MM.1S (cell line): ENCODE data around the gene TSR2.

ENCODE experiments used
- DNase-seq: peaks from one replicate; pipeline ENCODE4 v3.0.0-alpha.2; 2015
- H2AFZ ChIP-seq: fragments of 300-600 bp; sonication (generic); 2 replicates; pipeline ENCODE4 v1.6.0; 2016; ENCODE audit warnings: antibody characterized with exemption, low read length
- H3F3A ChIP-seq: fragments of 300-600 bp; sonication (generic); 2 replicates; pipeline ENCODE4 v1.6.1; 2016; ENCODE audit warnings: mild to moderate bottlenecking, antibody characterized with exemption, low read length, moderate library complexity, mixed read lengths; ENCODE audit not compliant: insufficient read depth
- H3K27ac ChIP-seq: fragments of 300-600 bp; sonication (generic); 2 replicates; pipeline ENCODE4 v1.5.1; 2016; ENCODE audit warnings: mild to moderate bottlenecking, low read length
- H3K27me3 ChIP-seq: fragments of 300-600 bp; sonication (generic); replicated peaks from 2 replicates; pipeline ENCODE4 v1.6.0; 2016; ENCODE audit warnings: low read length; ENCODE audit not compliant: insufficient read depth
- H3K36me3 ChIP-seq: fragments of 300-600 bp; sonication (generic); replicated peaks from 2 replicates; pipeline ENCODE4 v1.6.1; 2016; ENCODE audit warnings: mild to moderate bottlenecking, low read length, mixed read lengths; ENCODE audit not compliant: insufficient read depth
- H3K4me1 ChIP-seq: fragments of 300-600 bp; sonication (generic); 2 replicates; pipeline ENCODE4 v1.6.1; 2016; ENCODE audit warnings: low read length, mixed read lengths
- H3K4me2 ChIP-seq: fragments of 300-600 bp; sonication (generic); 2 replicates; pipeline ENCODE4 v1.6.0; 2016; ENCODE audit warnings: low read depth, low read length
- H3K4me3 ChIP-seq: fragments of 300-600 bp; sonication (generic); 2 replicates; pipeline ENCODE4 v1.5.1; 2016; ENCODE audit warnings: low read length, mixed read lengths
- H3K79me2 ChIP-seq: fragments of 300-600 bp; sonication (generic); 2 replicates; pipeline ENCODE4 v1.6.1; 2016; ENCODE audit warnings: mixed run types, low read length, mixed read lengths
- H3K9ac ChIP-seq: fragments of 300-600 bp; sonication (generic); 2 replicates; pipeline ENCODE4 v1.6.1; 2016; ENCODE audit warnings: low read length, mixed read lengths
- H3K9me2 ChIP-seq: fragments of 300-600 bp; sonication (generic); replicated peaks from 2 replicates; pipeline ENCODE4 v1.6.1; 2016; ENCODE audit warnings: mild to moderate bottlenecking, low read length, mixed read lengths; ENCODE audit not compliant: insufficient read depth
- H3K9me3 ChIP-seq: fragments of 300-600 bp; sonication (generic); replicated peaks from 2 replicates; pipeline ENCODE4 v1.6.1; 2016; ENCODE audit warnings: mild to moderate bottlenecking, low read length, mixed read lengths; ENCODE audit not compliant: insufficient read depth
- H4K20me1 ChIP-seq: fragments of 300-600 bp; sonication (generic); 2 replicates; pipeline ENCODE4 v1.6.1; 2016; ENCODE audit warnings: mild to moderate bottlenecking, low read length, moderate library complexity, mixed read lengths; ENCODE audit not compliant: insufficient read depth
- EZH2 ChIP-seq: fragments of 300-600 bp; sonication (generic); optimal IDR thresholded peaks from 2 replicates; pipeline ENCODE3; 2017; ENCODE audit warnings: low read depth, mild to moderate bottlenecking, antibody characterized with exemption, low read length, mixed read lengths
- EZH2phosphoT487 ChIP-seq: fragments of 300-600 bp; sonication (generic); IDR thresholded peaks from 2 replicates; pipeline ENCODE4 v1.6.1; 2018; ENCODE audit warnings: antibody characterized with exemption, low read length
- TF ChIP-seq, protein P1 (sequence below): fragments of 300-600 bp; sonication (generic); IDR thresholded peaks from 2 replicates; pipeline ENCODE4 v1.5.1; 2016; ENCODE audit warnings: antibody characterized with exemption, low read length, mixed read lengths

The TSR2 gene

GRCh38 chrX:54427837-54428424, 12.3 kb upstream of the TSR2 start:
- Histone ChIP-seq H2AFZ (no peak overlapping the region), H3K9me3 (no peaks in the 10 kb centered on the region), H3K27me3 (no peaks in the 10 kb centered on the region), H3K9ac (no peak overlapping the region), H3K4me3 (no peak overlapping the region), H3K4me2 (no peak overlapping the region), H3K27ac (no peak overlapping the region), H3K4me1 (no peaks in the 10 kb centered on the region), H3F3A (no peaks in the 10 kb centered on the region), H3K36me3 (no peaks in the 10 kb centered on the region), H3K9me2 (no peaks in the 10 kb centered on the region), H3K79me2 (no peaks in the 10 kb centered on the region), H4K20me1 (no peaks in the 10 kb centered on the region)
- TF ChIP-seq EZH2 (no peak), EZH2phosphoT487 (no peak)
- TF ChIP-seq, protein P1, sequence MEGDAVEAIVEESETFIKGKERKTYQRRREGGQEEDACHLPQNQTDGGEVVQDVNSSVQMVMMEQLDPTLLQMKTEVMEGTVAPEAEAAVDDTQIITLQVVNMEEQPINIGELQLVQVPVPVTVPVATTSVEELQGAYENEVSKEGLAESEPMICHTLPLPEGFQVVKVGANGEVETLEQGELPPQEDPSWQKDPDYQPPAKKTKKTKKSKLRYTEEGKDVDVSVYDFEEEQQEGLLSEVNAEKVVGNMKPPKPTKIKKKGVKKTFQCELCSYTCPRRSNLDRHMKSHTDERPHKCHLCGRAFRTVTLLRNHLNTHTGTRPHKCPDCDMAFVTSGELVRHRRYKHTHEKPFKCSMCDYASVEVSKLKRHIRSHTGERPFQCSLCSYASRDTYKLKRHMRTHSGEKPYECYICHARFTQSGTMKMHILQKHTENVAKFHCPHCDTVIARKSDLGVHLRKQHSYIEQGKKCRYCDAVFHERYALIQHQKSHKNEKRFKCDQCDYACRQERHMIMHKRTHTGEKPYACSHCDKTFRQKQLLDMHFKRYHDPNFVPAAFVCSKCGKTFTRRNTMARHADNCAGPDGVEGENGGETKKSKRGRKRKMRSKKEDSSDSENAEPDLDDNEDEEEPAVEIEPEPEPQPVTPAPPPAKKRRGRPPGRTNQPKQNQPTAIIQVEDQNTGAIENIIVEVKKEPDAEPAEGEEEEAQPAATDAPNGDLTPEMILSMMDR, result no peak
- DNase-seq, result peak; percentile 46

GRCh38 chrX:54430519-54430918, 9.7 kb upstream of the TSR2 start:
- Histone ChIP-seq H3K27ac (no peak overlapping the region), H3K9ac (no peak overlapping the region), H3F3A (no peaks in the 10 kb centered on the region), H3K9me2 (no peaks in the 10 kb centered on the region), H3K4me3 (no peak overlapping the region), H3K79me2 (no peaks in the 10 kb centered on the region), H2AFZ (no peak overlapping the region), H4K20me1 (no peaks in the 10 kb centered on the region), H3K4me1 (no peaks in the 10 kb centered on the region), H3K9me3 (no peaks in the 10 kb centered on the region), H3K4me2 (no peak overlapping the region), H3K36me3 (no peaks in the 10 kb centered on the region), H3K27me3 (no peaks in the 10 kb centered on the region)
- no peak for DNase-seq
- TF ChIP-seq EZH2phosphoT487, result no peak
- TF ChIP-seq, protein P1, result no peak
- no peak for TF ChIP-seq EZH2

GRCh38 chrX:54435121-54435520, 5.1 kb upstream of the TSR2 start:
- no peak for DNase-seq
- H3K9me2 ChIP-seq, result no peaks in the 10 kb centered on the region

More at GRCh38 chrX:54435121-54435520, 5.1 kb upstream of the TSR2 start:
- no peaks in the 10 kb centered on the region for H3F3A ChIP-seq
- H3K4me2 ChIP-seq, result no peak overlapping the region
- H3K4me1 ChIP-seq, result no peaks in the 10 kb centered on the region
- no peaks in the 10 kb centered on the region for H3K27me3 ChIP-seq
- no peak overlapping the region for H3K27ac ChIP-seq
- no peaks in the 10 kb centered on the region for H4K20me1 ChIP-seq
- TF ChIP-seq EZH2, result no peak
- no peak for TF ChIP-seq EZH2phosphoT487
- TF ChIP-seq, protein P1, result no peak
- H2AFZ ChIP-seq, result no peak overlapping the region
- no peaks in the 10 kb centered on the region for H3K36me3 ChIP-seq
- no peak overlapping the region for H3K4me3 ChIP-seq
- no peaks in the 10 kb centered on the region for H3K9me3 ChIP-seq
- peaks cover under 1% of the 10 kb centered on the region; the same call in 1 of the 2 replicates for H3K79me2 ChIP-seq
- H3K9ac ChIP-seq, result no peak overlapping the region
